GM23338 (cell line): ENCODE data around the gene ZDHHC1. TPM values are rescaled to one million over a fixed set of nuclear protein-coding genes. Genes with fewer than 3 reads are reported as not detected.

ENCODE experiments used
- ATAC-seq: fragments of 200-7000 bp; cut with Tn5 transposase; 3 replicates; pipeline ENCODE4 v1.9.1; 2020
- DNase-seq: peaks from one replicate; pipeline ENCODE4 v3.0.0-alpha.2; 2015; ENCODE audit warnings: low spot score
- H2AFZ ChIP-seq: fragments of 200-600 bp; sonication (generic); 2 replicates; pipeline ENCODE4 v1.8.0; 2016; ENCODE audit warnings: antibody characterized with exemption, mild to moderate bottlenecking, moderate library complexity
- H3F3A ChIP-seq: fragments of 200-600 bp; sonication (generic); replicated peaks from 2 replicates; pipeline ENCODE4 v1.8.0; 2017; ENCODE audit warnings: antibody characterized with exemption, mixed run types, low read depth
- H3K27ac ChIP-seq: fragments of 200-600 bp; sonication (generic); 2 replicates; pipeline ENCODE4 v1.6.1; 2016; ENCODE audit warnings: low read depth
- H3K27me3 ChIP-seq: fragments of 200-600 bp; sonication (generic); 2 replicates; pipeline ENCODE4 v1.8.0; 2016; ENCODE audit warnings: mild to moderate bottlenecking, mixed run types, moderate library complexity; ENCODE audit not compliant: insufficient read depth
- H3K36me3 ChIP-seq: fragments of 200-600 bp; sonication (generic); 2 replicates; pipeline ENCODE4 v1.8.0; 2016; ENCODE audit warnings: mild to moderate bottlenecking; ENCODE audit not compliant: insufficient read depth
- H3K4me1 ChIP-seq: fragments of 200-600 bp; sonication (generic); 2 replicates; pipeline ENCODE4 v1.8.0; 2016; ENCODE audit warnings: mild to moderate bottlenecking, moderate library complexity; ENCODE audit not compliant: insufficient read depth
- H3K4me2 ChIP-seq: fragments of 200-600 bp; sonication (generic); 2 replicates; pipeline ENCODE4 v1.7.1; 2017; ENCODE audit warnings: mixed run types
- H3K4me3 ChIP-seq: fragments of 200-600 bp; sonication (generic); 2 replicates; pipeline ENCODE4 v1.6.1; 2016; ENCODE audit warnings: mixed run types
- H3K79me2 ChIP-seq: fragments of 200-600 bp; sonication (generic); replicated peaks from 2 replicates; pipeline ENCODE4 v1.8.0; 2017; ENCODE audit warnings: mild to moderate bottlenecking; ENCODE audit not compliant: insufficient read depth
- H3K9me2 ChIP-seq: fragments of 200-600 bp; sonication (generic); 2 replicates; pipeline ENCODE4 v1.8.0; 2017; ENCODE audit not compliant: insufficient read depth
- H4K20me1 ChIP-seq: fragments of 200-600 bp; sonication (generic); replicated peaks from 2 replicates; pipeline ENCODE4 v1.8.0; 2017; ENCODE audit warnings: mild to moderate bottlenecking; ENCODE audit not compliant: insufficient read depth
- H3K27ac Mint-ChIP-seq: 2 replicates; pipeline ENCODE4 v1.8.0; 2020; ENCODE audit warnings: inconsistent platforms, mild to moderate bottlenecking, moderate library complexity, mixed read lengths
- H3K27me3 Mint-ChIP-seq: 3 replicates; pipeline ENCODE4 v1.8.0; 2022; ENCODE audit warnings: low read depth, mild to moderate bottlenecking, moderate library complexity, mixed read lengths, inconsistent platforms; ENCODE audit not compliant: insufficient read depth, poor library complexity
- H3K36me3 Mint-ChIP-seq: 3 replicates; pipeline ENCODE4 v1.8.0; 2021; ENCODE audit warnings: low read depth, mild to moderate bottlenecking, inconsistent platforms, moderate library complexity, mixed read lengths
- H3K4me1 Mint-ChIP-seq: 3 replicates; pipeline ENCODE4 v1.8.0; 2020; ENCODE audit warnings: mild to moderate bottlenecking, inconsistent platforms, mixed read lengths
- H3K4me3 Mint-ChIP-seq: 3 replicates; pipeline ENCODE4 v1.8.0; 2021; ENCODE audit warnings: moderate library complexity, mild to moderate bottlenecking, inconsistent platforms, mixed read lengths
- H3K9me3 Mint-ChIP-seq: 3 replicates; pipeline ENCODE4 v1.8.0; 2020; ENCODE audit warnings: moderate library complexity, mild to moderate bottlenecking, inconsistent platforms, mixed read lengths
- ZNF331 ChIP-seq: fragments of 250-450 bp; sonication (Bioruptor Pico); IDR thresholded peaks from 2 replicates; pipeline ENCODE4 v1.5.0; 2020; ENCODE audit warnings: low read depth, mild to moderate bottlenecking, moderate library complexity
- polyA plus RNA-seq: library from polyadenylated mRNA; unstranded; fragments of >200 nt; fragmentation: Nextera tagmentation; extraction: Ambion mirVana; gene quantifications from 2 replicates; pipeline ENCODE4 v1.2.1, GENCODE V29; 2016
- total RNA-seq: library from RNA; depleted of rRNA; stranded (reverse); fragments of >200 nt; shearing (Covaris generic); gene quantifications from 2 replicates; pipeline ENCODE4 v1.2.3, GENCODE V29; 2014
- TF ChIP-seq, protein P1 (sequence below): IDR thresholded peaks from one replicate; pipeline ENCODE4 v1.6.1; 2018; ENCODE audit warnings: antibody characterized with exemption; ENCODE audit not compliant: unreplicated experiment
- TF ChIP-seq, protein P2 (sequence below): fragments of 250-450 bp; sonication (Bioruptor Pico); IDR thresholded peaks from 2 replicates; pipeline ENCODE4 v1.5.0; 2020; ENCODE audit warnings: mild to moderate bottlenecking, moderate library complexity

ZDHHC1 gene
- total and polyA plus RNA-seq, 2 experiments from 2014 or later: 1.4 to 2.7 TPM

DNA sequence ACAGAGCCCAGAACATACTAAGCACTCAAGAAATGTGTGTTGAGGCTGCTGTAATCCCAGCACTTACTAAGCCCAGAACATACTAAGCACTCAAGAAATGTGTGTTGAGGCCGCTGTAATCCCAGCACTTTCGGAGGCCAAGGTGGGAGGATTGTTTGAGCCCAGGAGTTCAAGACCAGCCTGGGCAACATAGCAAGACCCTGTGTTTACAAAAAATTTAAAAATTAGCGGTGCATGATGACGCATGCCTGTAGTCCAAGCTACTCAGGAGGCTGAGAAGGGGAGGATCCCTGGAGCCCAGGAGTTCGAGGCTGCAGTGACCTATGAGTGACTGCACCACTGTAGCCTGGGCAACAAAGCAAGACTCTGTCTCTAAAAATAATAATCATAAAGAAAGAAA, 6.7 kb upstream of the ZDHHC1 start:
- H3K79me2 ChIP-seq: no peaks in the 10 kb centered on the region
- no peak for ATAC-seq
- no peak overlapping the region for H2AFZ ChIP-seq
- H3K4me3 ChIP-seq: no peak overlapping the region
- no peak for DNase-seq
- peak overlapping the region; percentile 89; the same call in 1 of the 2 replicates for H3K27ac Mint-ChIP-seq
- no peak overlapping the region for H3K4me3 Mint-ChIP-seq
- no peak overlapping the region; the same call in 1 of the 2 replicates for H3K27ac ChIP-seq
- H3K4me1 Mint-ChIP-seq: peaks cover 58% of the 10 kb centered on the region
- H3K36me3 ChIP-seq: no peaks in the 10 kb centered on the region
- no peaks in the 10 kb centered on the region for H3K27me3 ChIP-seq
- peaks cover 50% of the 10 kb centered on the region for H3K4me1 ChIP-seq
- peaks cover 3% of the 10 kb centered on the region; the same call in 2 of the 3 replicates for H3K9me3 Mint-ChIP-seq
- no peak overlapping the region for H3K4me2 ChIP-seq
- H3F3A ChIP-seq: peaks cover 11% of the 10 kb centered on the region; the same call in 1 of the 2 replicates
- peaks cover 3% of the 10 kb centered on the region; the same call in 1 of the 3 replicates for H3K36me3 Mint-ChIP-seq
- no peaks in the 10 kb centered on the region for H4K20me1 ChIP-seq
- TF ChIP-seq ZNF331 (CRISPR knock-in tag): no peak
- H3K9me2 ChIP-seq: no peaks in the 10 kb centered on the region
- peaks cover 29% of the 10 kb centered on the region for H3K27me3 Mint-ChIP-seq

DNA sequence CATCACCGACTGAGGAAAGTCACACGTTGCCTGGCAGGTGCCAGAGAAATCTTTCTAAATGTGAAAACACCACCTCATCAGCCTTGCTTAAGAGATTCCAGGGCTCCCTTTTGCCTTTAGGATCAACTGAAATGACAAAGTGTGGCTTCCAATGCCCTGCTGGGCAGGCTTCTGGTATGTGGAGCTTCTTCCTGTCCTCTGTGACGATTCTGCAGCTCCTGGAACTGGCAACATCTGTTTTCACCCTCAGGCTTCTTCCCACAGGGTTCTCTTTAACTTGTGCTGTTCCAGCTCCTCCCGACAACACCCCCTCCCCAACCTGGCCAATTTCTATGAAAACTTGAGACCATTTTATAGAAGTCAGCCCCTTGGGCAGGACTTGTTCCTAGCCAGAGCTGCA, 4.8 kb upstream of the ZDHHC1 start:
- H3K4me1 ChIP-seq: peaks cover 48% of the 10 kb centered on the region
- ATAC-seq (no peak), DNase-seq (peak; percentile 58)
- H3K9me2 ChIP-seq: no peaks in the 10 kb centered on the region
- Mint-ChIP-seq H3K4me1 (peaks cover 47% of the 10 kb centered on the region), H3K27ac (no peak overlapping the region), H3K36me3 (no peaks in the 10 kb centered on the region), H3K27me3 (peaks cover 22% of the 10 kb centered on the region), H3K9me3 (peaks cover 3% of the 10 kb centered on the region; the same call in 1 of the 3 replicates), H3K4me3 (no peak overlapping the region)
- no peaks in the 10 kb centered on the region for H3K36me3 ChIP-seq
- H3K4me2 ChIP-seq: peak overlapping the region; percentile 39; the same call in 1 of the 2 replicates
- no peaks in the 10 kb centered on the region for H3K79me2 ChIP-seq
- peaks cover 11% of the 10 kb centered on the region; the same call in 1 of the 2 replicates for H3F3A ChIP-seq
- TF ChIP-seq, protein P1, sequence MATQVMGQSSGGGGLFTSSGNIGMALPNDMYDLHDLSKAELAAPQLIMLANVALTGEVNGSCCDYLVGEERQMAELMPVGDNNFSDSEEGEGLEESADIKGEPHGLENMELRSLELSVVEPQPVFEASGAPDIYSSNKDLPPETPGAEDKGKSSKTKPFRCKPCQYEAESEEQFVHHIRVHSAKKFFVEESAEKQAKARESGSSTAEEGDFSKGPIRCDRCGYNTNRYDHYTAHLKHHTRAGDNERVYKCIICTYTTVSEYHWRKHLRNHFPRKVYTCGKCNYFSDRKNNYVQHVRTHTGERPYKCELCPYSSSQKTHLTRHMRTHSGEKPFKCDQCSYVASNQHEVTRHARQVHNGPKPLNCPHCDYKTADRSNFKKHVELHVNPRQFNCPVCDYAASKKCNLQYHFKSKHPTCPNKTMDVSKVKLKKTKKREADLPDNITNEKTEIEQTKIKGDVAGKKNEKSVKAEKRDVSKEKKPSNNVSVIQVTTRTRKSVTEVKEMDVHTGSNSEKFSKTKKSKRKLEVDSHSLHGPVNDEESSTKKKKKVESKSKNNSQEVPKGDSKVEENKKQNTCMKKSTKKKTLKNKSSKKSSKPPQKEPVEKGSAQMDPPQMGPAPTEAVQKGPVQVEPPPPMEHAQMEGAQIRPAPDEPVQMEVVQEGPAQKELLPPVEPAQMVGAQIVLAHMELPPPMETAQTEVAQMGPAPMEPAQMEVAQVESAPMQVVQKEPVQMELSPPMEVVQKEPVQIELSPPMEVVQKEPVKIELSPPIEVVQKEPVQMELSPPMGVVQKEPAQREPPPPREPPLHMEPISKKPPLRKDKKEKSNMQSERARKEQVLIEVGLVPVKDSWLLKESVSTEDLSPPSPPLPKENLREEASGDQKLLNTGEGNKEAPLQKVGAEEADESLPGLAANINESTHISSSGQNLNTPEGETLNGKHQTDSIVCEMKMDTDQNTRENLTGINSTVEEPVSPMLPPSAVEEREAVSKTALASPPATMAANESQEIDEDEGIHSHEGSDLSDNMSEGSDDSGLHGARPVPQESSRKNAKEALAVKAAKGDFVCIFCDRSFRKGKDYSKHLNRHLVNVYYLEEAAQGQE: no peak
- TF ChIP-seq, protein P2, sequence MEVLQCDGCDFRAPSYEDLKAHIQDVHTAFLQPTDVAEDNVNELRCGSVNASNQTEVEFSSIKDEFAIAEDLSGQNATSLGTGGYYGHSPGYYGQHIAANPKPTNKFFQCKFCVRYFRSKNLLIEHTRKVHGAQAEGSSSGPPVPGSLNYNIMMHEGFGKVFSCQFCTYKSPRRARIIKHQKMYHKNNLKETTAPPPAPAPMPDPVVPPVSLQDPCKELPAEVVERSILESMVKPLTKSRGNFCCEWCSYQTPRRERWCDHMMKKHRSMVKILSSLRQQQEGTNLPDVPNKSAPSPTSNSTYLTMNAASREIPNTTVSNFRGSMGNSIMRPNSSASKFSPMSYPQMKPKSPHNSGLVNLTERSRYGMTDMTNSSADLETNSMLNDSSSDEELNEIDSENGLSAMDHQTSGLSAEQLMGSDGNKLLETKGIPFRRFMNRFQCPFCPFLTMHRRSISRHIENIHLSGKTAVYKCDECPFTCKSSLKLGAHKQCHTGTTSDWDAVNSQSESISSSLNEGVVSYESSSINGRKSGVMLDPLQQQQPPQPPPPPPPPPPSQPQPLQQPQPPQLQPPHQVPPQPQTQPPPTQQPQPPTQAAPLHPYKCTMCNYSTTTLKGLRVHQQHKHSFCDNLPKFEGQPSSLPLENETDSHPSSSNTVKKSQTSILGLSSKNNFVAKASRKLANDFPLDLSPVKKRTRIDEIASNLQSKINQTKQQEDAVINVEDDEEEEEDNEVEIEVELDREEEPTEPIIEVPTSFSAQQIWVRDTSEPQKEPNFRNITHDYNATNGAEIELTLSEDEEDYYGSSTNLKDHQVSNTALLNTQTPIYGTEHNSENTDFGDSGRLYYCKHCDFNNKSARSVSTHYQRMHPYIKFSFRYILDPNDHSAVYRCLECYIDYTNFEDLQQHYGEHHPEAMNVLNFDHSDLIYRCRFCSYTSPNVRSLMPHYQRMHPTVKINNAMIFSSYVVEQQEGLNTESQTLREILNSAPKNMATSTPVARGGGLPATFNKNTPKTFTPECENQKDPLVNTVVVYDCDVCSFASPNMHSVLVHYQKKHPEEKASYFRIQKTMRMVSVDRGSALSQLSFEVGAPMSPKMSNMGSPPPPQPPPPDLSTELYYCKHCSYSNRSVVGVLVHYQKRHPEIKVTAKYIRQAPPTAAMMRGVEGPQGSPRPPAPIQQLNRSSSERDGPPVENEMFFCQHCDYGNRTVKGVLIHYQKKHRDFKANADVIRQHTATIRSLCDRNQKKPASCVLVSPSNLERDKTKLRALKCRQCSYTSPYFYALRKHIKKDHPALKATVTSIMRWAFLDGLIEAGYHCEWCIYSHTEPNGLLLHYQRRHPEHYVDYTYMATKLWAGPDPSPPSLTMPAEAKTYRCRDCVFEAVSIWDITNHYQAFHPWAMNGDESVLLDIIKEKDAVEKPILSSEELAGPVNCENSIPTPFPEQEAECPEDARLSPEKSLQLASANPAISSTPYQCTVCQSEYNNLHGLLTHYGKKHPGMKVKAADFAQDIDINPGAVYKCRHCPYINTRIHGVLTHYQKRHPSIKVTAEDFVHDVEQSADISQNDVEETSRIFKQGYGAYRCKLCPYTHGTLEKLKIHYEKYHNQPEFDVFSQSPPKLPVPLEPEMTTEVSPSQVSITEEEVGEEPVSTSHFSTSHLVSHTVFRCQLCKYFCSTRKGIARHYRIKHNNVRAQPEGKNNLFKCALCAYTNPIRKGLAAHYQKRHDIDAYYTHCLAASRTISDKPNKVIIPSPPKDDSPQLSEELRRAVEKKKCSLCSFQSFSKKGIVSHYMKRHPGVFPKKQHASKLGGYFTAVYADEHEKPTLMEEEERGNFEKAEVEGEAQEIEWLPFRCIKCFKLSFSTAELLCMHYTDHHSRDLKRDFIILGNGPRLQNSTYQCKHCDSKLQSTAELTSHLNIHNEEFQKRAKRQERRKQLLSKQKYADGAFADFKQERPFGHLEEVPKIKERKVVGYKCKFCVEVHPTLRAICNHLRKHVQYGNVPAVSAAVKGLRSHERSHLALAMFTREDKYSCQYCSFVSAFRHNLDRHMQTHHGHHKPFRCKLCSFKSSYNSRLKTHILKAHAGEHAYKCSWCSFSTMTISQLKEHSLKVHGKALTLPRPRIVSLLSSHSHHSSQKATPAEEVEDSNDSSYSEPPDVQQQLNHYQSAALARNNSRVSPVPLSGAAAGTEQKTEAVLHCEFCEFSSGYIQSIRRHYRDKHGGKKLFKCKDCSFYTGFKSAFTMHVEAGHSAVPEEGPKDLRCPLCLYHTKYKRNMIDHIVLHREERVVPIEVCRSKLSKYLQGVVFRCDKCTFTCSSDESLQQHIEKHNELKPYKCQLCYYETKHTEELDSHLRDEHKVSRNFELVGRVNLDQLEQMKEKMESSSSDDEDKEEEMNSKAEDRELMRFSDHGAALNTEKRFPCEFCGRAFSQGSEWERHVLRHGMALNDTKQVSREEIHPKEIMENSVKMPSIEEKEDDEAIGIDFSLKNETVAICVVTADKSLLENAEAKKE: peak; percentile 43; the same call in 1 of the 2 replicates
- 0 out of 2 replicates have a peak overlapping the region, but pooled peaks have one; percentile 73 for H2AFZ ChIP-seq
- H3K4me3 ChIP-seq: no peak overlapping the region
- peak overlapping the region; percentile 80; the same call in 1 of the 2 replicates for H3K27ac ChIP-seq
- H3K27me3 ChIP-seq: no peaks in the 10 kb centered on the region
- no peaks in the 10 kb centered on the region for H4K20me1 ChIP-seq
